HS-27A (cell line): ENCODE measurements around the gene GTPBP1.

ENCODE experiments used
- DNase-seq: peaks from one replicate; pipeline ENCODE4 v3.0.0-alpha.2; 2012; ENCODE audit warnings: low read depth, missing footprints

The GTPBP1 gene

DNA sequence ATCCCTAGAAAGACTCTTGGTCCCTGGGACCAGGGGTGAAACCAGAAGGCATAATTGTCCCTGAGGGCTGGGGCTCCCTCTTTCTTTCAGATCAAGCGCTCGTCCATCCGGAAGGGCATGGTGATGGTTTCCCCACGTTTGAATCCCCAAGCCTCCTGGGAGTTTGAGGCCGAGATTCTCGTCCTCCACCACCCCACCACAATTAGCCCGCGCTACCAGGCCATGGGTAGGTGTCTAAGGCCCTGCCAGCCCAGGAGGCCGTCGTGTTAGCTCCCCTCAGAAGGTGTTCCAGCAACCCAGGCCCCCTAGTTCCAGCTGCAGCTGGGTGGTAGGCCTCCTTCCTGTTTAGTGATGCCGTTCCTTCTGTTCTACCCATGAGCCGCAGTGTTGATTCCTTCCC, 21.4 kb downstream of the GTPBP1 start:
- no peak for DNase-seq

DNA sequence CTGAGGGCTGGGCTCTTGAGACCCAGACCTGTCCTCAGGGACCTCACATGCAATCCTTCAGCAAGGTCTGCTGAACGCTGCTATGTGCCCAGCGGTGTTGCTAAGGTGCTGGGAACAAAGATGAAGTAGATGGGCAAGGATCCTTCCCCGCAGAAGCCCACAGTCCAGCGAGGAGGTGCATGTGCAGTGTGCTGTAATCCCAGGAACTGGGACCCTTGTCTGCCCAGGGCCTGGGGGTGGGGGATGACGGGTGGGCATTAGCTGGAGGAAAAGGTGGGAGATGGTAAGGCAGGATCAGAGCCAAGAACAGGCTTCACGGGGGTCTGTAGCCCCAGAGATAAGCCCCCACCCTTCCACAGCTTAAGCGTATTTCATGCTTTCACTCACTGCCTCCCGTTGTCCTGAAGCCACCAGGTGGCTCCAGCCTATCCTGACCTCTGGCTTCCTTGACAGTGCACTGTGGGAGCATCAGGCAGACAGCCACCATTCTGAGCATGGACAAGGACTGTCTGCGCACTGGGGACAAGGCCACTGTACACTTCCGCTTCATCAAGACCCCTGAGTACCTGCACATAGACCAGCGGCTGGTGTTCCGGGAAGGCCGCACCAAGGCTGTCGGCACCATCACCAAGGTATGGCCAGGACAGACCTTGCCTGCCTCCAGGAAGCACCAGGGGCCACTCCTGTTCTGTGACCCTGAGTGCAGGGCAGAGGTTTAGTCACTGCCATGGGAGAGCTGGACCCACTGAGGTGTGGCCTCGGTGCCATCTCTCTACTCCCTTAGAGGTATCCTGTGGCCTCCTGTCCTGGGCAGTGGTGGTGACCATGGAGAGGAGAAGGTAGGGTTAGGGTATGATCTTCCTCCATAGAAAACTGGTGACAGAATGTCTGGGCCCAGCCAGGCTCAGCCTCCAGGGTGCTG, 22.0 kb downstream of the GTPBP1 start:
- no peak for DNase-seq

DNA sequence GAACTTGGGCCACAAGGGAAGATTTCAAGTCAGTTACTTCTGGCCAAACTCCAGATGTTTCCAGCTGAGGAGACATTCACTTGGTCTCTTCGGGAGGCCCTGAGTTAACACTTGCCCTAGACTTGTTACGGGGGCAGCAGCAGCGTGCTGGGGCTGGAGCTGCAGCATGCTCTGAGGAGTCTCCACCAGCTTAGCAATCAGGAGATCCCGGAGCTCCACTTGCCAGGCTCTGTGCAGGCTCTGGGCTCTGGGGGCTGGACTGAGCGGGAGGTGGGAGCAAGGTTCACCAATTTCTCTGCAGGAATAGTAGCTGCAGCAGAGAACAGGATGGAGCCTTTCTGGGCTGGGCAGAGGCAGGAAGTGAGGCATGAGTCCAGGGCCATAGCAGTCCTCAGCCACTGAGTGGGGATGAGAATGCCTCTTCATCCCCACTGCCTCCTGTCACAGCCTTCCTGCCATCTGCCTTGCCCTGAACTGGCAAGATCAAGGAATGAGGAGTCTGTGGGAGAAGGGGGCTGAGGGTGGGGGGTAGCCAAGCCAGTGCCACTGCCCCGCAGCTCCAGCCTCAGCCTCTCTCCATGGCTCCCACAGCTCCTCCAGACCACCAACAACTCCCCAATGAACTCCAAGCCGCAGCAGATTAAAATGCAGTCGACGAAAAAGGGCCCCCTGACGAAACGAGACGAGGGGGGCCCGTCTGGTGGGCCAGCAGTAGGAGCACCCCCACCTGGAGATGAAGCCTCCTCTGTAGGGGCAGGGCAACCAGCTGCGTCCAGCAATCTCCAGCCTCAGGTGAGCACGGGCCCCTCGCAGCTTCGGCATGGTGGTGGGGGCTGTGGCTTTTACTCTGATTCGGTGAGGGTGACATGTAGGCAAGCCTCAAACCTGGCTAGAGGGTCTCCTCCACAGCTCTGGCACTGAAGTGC, 23.4 kb downstream of the GTPBP1 start:
- DNase-seq, result no peak

DNA sequence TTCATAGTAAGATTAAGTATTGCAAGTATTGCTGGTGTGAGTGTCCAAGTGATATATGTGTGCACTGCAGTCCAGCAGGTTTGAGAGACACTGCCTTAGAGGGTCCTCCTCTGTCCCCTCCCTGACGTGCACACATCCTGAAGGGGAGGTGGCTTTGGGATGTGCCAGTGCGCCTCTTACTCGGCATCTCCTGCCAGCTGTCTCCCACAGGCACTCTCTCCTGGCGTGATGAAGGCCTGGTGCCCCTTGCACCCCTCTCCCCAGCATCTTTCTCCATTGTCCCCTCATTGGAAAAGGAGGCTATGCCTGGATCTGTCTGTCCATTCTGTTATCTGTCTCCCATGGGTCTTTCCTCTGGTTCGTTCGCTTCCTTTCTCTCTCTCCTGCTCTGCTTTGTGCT, 24.2 kb downstream of the GTPBP1 start:
- no peak for DNase-seq

DNA sequence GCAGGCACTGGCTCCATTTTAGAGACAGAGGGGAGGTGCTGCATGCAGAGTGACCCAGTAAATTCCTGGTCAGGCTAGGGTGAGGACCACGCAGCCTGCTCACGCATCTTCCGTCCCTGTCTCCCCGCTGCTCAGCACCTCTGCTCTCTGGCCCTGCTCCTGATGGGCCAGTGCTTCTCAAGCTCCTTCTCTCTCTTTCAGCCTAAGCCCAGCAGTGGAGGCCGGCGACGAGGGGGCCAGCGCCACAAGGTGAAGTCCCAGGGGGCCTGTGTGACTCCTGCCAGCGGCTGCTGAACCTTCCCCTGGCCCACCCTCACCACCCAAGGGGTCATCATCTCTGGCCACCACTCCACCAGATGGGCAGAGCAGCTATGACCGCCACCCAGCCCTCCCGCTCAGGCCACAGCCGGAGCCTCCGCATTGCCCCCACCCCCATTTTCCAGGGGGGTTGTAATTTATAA, 24.7 kb downstream of the GTPBP1 start:
- DNase-seq, result no peak

DNA sequence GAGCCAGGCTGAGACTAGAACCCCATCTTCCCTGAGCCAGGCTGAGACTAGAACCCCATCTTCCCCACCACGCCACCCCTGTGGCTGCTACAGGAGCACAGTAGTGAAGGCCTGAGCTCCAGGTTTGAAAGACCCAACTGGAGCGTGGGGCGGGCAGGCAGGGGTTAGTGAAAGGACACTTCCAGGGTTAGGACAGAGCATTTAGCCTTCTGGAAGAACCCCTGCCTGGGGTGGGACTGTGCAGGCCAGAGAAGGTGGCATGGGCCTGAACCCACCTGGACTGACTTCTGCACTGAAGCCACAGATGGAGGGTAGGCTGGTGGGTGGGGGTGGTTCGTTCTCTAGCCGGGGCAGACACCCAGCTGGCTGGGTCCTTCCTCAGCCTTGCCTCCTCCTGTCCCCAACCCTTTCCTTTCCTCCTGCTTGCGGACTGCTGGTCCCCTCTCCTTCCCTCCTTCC, 26.0 kb downstream of the GTPBP1 start:
- DNase-seq, result no peak

DNA sequence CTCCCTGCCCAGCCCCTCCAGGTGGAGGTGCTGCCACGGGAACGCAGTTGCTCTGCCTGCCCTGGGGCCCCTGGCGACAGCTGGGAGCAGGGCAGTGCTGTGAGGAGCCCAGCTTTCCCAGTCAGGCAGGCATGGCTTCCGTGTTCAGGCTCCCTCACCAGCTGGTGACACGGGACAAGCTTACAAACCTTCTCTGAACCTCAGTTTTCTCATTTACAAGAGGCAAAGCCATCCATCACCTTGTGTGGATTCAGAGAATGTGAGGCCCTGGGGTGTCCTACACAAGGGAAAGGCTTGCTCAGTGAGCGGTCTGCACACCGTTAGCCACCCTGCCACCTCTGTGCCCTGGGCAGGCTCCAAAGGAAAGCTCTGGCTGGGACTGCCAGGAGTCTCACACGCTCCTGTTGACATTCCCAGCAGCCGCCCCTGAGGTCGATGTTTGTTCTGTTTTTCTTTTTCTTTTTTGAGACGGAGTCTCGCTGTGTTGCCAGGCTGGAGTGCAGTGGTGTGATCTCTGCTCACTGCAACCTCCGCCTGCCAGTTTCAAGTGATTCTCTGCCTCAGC, 26.6 kb downstream of the GTPBP1 start:
- no peak for DNase-seq

DNA sequence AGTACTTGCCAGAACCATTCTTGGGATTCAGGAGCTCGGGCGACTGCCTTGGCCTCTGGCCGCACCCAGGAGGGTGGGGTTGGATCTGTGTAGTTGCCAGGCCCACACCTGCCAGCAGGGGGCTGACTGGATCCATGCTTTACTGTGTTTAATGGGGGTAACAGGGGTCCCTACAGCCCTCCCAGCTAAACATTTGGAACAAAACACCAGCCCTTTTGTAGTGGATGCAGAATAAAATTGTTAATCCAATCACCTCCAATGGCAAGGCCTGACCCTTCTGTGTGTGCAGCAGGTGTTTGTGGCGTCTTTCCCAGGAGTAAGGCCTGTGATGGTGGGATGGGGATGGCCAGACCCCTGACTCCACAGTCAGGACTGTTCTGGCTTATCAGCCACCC, 27.6 kb downstream of the GTPBP1 start:
- DNase-seq, result no peak

DNA sequence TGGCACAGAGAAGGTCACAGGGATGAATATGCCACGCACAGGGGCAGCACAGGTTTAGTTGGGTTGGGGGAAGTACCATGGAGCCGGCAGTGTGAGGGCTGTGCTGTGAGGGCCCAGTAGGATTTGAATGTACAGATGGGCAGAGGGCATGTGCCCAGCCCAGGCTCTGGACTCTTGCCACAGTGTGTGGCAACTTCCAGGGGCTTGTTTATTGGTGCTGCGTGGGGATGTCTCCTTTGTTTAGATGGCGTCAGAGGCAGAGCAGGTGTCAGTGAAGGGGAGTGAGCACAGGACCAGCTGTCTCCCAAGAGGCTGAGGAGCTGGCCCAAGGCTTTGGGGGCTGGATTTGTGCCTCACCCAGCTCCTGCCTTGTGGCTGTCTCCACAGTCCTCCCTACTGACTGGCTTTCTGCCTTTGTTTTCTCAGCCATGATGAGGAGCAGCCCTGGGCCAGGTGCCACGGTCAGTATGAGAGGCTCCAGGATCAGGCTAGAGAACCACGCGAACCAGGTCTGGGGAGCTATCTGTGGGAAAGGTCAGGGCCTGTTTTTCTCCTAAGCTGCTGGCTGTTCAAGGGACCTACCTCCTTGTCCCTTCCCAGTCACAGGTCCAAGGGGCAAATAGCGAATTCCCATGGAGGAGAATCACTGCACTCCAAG, 28.1 kb downstream of the GTPBP1 start:
- DNase-seq, result no peak

DNA sequence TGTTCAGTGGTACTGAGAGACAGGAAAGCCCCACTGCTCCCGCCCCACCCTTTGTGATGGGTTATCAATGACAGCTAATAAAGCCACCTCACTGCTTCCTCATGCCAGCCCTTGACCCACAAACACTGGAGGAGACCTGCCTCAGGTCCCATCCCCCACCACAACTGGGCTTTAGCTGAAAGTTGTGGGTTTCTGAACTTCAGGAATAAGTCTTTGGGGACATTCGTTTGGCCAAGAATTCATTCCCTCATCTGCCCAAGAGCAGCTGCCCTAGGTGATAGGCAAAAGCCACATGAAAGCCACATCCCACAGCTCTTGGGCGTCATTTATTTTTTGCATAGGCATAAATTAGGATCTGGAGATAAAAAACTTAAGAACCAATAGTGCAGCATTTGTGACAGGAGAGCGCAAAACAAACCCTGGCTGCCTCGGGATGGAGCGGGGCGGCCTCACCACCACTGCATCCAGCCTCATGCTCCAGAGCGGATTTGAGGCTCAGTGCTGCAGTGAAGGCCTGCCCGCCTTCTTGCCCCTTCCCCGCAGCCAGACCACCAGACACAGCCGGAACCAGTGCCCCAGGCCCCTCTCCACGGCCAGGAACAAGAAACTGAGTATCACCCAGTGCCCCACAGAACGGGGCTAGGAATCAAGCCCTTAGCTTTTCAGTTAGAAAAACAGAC, 28.8 kb downstream of the GTPBP1 start:
- DNase-seq, result no peak

DNA sequence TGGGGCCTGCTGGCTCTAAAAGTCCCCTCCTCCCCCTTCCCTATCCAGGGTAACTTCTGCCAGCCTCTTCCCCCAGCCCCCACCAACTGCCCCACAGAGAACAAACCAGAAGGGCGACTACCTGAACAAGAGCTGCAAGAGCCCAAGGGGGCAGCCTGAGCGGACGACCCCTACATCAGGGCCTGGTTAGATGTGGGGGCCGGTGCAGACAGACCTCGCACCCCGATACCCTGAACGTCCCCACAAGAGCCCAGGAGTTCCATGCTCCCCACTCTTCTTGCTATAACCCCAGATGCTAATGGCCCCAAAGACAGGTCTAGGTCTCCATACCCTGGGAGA, 29.4 kb downstream of the GTPBP1 start:
- no peak for DNase-seq

DNA sequence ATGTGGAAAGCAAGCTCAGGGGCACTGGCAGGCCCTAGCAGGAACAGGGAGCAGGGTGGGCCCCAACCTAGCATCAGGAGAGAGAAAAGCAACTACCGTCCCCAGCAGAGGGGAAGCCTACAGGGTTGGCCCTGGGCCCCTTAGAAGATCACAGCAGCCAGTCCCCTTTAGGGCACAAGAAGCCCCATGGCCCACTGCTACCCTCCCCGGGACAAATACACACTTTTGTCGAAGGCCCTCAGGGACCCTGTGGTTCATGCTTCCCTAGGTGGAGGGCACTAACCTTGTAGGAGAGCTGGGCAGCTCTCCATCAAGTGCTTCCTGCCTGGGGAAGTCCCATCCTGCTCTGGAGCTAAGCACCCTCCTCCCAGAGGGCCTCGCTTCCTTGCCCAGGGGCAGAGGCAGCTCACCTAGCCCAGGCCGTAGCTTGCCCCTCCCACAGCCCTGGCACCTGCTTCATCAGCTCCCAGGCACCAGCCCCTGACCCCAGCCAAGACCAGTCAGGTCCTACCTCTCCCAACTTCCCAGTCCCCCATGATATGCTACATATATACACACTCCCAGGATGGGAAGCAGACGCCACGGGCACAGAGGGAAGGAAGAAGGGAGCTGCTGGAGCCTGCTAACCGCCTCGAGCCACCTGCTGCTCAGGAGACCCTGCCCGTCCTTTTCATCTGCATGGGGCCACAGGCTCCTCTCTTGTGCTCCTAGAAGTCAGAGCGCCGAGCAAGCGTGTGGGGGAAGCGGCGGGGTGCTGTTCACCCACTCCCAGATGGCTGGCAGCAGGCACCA, 29.9 kb downstream of the GTPBP1 start:
- no peak for DNase-seq

DNA sequence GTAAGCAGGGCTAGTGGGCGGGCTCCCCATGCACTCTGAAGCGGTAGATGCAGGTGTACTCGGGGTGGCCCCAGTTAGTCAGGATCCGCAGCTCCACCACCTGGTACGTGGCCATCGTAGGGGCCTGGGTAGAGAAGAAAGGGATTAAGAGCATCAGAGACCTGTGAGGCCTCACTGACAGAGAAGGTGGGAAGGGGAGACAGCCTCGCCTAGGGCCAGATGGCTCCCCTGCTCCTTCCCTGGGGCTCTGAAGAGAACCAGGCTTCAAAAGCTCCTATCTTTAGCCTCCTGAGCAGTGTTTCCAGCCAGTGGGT, 30.5 kb downstream of the GTPBP1 start:
- DNase-seq, result no peak

DNA sequence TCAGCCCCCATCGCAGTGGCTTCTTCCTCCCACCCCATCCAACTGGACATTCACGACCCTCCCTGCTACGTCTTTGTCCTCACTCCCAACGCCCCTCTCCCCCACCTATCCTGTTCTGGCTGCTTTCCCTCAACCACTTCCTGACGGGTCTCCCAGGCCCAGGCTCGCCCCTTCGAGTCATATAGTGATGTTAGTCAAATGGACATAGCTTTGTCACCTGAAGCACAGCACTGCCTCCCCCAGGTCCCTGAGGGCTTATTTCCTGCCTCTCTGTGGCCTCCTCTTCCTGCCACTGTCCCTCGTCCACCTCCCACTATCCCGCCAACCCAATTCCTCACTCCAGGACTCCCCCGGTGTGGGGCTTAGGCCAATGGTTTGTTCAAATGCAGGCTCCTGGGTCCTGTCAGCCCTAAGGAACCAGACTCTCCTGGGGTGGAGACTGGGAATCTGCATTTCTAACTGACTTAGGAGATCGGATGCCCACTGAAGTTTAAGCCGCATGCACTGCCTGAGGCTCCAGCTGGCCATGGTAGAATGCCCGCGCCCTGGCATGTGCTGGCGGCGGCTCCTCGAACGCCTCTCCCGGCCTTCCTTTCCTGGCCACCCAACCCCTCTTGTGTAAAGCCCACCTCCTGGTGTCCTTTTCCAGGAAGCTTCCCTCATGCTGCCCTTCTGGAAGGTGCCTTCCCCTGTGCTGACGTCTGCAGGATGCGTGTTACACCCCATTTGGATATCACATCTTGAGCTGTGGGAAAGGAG, 31.7 kb downstream of the GTPBP1 start:
- DNase-seq, result no peak

DNA sequence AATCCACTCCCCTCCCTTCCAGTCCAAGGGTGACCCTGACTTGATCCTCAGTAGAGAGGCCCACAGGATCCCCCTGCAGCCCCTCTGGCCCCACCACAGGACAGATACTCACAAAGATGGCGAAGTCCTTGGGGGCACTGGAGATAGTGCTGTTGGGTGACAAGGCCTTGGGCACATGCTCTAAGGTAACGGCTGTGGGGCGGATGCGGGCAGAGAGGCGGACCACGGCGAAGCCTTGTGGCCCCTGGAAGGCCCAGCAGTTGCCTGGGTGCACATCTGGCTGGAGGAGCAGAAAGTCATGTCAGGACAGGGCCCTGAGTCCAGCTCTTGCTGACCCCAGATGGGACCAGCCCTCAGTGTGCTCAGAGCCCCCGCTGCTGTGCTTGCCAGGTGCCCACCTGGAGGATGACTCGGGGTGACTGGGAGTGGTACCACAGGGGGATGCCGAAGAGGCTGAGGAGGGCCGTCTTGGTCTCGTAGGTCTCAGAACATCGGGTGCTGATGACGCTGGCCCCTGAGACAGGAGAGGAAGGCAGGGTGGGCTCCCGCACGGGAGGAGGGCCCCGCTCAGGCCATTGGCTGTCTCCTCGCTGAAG, 32.8 kb downstream of the GTPBP1 start:
- no peak for DNase-seq

DNA sequence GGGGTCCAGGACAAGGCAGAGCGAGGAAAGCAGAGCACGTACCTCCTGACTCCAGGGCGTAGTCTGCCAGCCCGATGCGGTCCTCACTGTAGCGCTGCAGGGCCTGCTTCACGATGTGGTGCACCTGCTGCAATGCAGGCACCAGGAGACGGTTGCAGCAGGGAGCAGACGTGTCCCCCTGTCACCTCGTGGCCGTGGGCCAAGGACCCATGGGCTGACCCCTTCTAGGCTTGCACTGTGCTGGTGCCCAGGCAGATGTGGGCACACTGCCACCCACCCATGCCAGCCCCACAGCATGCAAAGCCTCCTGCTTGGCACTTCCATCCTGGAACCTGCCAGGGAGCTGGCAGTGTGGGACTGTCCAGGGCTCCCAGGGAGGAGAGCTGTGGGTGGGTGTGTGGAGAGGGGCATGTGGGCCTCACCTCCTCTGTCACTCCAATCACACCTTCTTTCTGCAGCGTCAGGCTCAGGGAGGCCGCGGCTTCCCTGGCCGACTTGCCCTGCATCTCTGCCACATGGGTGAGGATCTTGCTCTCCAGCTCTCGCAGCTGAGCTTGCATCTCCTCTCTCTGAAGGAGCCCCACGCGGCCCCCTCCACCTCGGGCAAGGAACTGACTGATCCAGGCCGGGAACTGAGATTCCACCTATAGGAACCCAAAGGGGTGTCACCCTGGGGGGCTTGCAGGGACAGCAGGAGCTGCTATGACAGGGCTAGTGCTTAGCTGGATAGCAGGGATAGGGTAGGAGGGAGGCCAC, 33.7 kb downstream of the GTPBP1 start:
- DNase-seq, result no peak

DNA sequence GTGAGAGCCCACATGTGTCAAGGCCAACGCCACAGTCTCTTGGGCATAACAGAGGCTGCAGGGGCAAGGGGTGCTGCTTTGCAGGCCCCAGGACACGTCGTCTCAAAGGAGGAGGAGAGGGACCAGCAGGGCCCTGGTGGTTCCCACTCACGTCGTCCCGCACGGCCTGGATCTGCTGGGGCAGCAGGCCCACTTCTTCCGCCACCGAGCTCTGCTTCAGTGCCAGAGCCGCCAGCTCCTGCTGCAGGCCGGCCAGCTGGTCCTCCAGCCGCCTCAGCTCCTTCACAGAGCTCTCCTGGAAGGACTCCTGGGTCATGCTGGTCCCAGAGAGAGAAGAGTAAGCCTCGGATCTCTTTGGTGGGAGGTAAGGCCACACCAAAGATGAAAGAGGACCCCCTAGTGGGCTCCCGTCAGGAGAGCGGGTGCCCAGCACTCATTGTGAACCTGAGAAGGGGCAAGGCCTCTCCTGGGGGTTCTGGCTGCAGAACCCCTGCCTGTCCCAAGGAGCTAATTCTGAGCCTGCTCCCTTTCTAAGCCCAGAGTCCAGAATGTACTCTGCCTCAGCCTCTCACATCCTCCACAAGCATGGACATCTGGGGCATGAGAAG, 34.5 kb downstream of the GTPBP1 start:
- DNase-seq, result no peak

DNA sequence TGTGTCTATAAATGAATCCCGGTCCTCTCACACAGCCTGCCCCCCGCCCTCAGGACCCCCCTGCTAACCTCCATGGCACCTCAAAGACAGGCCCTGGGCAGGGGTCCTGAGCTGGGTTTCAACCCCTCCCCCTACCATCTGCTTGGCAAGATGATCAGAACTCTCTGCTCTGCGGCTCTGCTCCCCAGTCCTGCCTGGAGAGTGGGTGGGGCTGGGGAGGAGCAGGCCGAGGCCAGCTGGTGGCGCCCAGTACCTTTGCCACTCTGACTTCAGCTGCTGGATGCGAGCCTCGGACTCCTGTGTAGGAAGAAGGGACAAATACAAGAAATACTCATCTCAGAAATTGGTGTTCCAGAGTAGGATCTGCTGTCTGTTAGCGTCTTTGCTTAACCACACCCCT, 35.0 kb downstream of the GTPBP1 start:
- no peak for DNase-seq
